SW 1271 (cell line): ENCODE results near the gene DVL1.
A peak's percentile ranks its signal among the peaks of the same experiment; 100 is the strongest.
"Not testable (repeated sequence)": the region's sequence is repeated elsewhere in the genome, so short reads cannot be mapped to it uniquely, and the experiment has no call there.

ENCODE experiments used
- DNase-seq, 2 experiments: peaks; one replicate each; lab custom pipeline; 2025; lab: John Stamatoyannopoulos, UW

DVL1 gene

DNA sequence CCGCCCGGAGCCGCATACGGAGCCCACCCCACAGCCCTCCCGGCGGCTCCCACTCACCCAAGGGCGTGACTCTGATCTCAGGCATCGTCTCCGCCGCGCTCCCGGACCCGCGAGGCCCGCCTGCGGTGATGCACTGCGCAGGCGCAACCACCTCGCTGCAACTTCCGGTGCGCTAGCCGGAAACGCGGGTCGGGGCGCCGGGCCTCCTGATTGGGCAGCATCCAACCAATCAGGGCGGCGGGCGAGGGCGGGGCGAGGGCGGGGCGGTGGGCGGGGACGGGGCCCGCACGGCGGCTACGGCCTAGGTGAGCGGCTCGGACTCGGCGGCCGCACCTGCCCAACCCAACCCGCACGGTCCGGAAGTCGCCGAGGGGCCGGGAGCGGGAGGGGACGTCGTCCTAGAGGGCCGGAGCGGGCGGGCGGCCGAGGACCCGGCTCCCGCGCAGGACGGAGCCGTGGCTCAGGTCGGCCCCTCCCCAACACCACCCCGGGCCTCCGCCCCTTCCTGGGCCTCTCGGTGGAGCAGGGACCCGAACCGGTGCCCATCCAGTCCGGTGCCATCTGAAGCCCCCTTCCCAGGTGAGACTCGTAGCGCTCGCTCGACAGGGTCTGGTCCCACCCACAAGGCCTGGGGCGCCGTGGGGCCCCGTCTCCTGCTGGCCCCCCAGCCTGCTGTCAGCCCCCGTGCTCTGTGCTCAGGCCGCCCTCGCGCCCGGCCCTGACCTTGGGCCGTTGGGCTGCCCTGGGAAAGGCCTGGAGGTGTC, 24.5 kb downstream of the DVL1 start, which contains the start of the genes CPTP and INTS11:
Gene CPTP, plus strand, starts transcription at position 279 of the 764 bp plus-strand sequence. CDS start 2,109 bp downstream, outside the sequence.
Gene INTS11, minus strand, starts transcription at position 137 of the 764 bp plus-strand sequence. Its CDS starts 52 bp downstream, at position 85.
- DNase-seq: peak; percentile 48 to 70

DNA sequence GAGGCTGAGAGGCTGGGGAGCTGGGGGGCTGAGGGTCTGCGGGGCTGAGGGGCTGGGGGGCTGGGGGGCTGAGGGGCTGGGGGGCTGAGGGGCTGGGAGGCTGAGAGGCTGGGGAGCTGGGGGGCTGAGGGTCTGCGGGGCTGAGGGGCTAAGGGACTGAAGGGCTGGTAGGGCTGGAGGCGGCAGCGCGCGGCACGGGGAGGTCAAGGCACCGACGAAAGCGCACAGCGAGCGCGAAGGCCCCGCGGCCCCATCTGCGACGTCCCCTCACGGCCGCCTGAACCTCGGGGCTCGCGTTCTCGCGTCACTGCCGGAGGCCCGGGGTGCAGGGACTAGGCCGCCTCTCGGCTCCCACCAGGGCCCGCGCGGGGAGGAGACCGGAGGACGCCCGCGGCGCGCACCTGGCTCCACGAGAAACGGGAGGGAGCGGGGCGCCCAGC, 25.1 kb downstream of the DVL1 start:
- no peak for DNase-seq

DNA sequence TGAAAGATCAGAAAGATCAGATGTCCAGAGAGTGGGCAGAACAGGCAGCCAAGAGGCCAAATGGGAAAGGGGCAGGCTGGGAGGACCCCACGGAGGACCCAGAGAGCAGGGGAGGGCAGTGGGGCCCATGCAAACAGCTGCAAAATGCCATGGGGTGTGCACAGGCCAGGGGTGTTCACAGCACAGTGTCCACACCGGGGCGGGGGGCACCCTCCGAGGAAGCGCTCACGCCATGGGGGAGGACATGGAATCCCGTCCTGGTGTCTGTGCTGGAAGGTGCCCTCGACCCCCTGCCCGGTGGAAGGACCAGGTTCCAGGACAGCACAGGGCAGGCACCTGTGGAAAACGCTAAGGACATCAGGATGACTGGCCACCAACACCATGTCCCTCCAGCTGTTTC, 26.3 kb downstream of the DVL1 start:
- no peak for DNase-seq

DNA sequence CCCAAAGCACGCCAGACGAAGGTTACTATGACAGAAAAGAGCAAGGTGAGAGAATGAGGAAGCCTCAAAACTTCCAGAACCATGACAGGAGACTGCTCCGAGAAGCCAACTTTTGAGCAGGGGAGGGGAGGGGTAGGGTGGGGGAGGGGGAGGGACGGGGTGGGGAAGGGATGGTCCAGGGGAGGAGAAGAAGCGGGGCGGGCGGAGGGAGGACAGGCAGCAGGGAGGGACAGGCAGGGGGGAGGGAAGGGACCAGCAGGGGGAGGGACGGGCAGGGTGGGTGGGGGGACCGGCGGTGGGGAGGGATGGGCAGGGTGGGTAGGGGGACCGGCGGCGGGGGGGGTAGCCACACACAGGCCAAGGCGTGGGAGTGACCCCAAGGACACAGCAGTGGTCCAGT, 26.8 kb downstream of the DVL1 start:
- no peak for DNase-seq

DNA sequence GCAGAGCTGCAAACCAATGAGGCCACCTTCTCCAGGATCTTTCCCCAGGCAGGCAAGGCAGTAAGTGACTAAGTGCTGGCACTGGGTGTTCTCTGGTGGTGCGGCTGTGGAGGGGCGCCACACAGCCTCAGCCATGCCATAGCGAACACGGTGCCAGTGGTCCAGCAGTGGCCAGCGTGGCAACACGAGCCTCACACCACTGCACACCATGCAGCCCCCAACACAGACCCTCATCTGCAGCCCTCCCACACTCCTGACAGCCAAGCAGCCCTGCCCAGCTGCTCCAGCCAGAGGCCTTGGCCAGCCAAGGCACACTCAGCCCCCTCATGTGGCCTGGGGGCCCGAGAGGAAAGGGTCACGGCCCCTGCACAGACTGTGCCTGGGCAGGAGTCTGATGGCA, 27.7 kb downstream of the DVL1 start:
- DNase-seq: no peak

DNA sequence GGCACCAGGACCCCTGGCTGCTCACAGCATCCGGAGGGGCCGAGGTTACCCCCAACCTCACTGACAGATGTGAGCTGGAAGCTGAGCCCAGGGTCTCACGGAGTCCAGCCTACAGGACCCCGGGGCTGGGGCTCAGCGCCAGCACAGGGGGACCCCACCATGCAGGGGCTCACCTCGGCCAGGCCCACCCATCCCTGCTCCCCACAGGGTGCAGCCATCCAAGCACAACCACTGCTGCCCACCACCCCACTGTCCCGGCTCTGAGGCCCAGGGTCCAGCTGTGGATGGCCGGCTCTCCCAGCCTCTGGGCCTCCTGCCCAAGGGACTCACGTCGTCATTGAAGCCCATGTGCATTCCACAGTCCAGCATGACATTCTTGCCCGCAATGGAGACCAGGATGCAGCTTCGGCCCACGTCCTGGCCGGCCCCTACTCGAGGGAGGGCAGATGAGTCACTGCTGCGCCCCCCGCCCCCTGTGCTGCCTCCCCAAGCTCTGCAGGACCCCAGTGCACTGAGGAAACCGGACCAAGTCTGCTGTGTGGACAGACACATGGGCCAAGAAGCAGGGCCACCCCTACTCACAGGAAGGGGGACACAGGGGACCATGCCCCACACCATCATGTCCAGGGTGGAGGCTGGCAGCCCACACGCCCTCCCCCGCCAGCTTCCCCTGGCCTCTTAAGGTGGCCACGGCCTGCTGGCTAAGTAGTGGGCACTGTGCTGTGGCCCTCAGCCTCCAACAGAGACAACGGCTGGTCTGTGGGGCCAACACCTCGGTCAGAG, 28.4 kb downstream of the DVL1 start:
- DNase-seq: no peak

DNA sequence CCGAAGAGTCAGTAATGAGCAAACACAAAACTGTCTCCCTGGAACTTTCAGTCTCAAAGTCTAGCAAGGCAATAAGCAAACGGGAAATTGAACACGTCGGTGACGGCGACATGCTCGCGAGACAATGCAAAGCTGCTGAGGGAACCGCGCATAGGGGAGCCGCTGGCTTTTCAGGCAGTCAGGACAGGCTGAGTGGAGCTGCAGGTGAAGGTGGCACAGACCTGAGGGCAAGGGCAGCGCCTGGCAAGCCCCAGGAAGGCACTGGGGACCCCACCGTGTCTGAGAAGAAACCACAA, 29.6 kb downstream of the DVL1 start:
- DNase-seq: no peak

DNA sequence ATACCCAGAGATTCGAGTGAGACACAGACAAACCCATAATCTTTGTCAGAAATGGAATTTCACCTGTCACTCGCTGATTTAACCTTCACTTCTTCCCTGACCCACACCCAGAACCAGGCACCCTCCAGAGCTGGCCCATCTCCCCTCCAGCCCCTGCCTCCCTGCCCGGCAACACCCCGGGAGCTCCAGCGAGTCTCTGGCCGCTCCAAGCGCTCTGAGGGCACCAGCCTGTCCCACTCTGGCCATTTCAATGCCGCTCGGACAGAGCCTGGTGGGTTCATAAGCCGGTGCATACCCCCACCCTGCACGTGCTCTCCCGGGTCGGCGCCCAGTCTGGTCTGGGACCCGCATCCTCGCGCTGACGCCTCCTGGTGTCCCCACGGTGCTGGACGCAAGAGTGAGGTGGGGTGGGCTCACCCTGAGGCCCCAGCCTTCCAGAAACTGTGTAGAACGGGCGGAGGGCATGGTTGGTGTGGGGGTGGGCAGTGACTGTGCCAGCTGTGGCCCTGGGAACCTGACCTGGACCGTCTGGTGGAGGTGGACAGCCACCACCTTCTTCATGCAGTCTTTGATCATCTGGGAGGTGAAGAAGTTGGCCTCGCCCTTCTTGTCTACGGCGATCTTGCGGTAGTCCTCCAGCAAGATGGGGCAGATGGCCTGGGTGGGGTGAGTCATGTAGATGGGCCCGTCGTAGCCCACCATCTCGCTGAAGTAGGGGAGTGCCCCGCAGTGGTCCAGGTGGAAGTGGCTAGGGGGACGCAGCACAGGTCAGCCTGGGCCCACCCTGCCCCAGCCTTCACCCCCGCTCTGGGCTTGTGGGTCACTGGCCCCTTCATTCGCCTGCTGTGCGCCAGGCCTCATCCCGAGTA, 30.2 kb downstream of the DVL1 start:
- no peak for DNase-seq

DNA sequence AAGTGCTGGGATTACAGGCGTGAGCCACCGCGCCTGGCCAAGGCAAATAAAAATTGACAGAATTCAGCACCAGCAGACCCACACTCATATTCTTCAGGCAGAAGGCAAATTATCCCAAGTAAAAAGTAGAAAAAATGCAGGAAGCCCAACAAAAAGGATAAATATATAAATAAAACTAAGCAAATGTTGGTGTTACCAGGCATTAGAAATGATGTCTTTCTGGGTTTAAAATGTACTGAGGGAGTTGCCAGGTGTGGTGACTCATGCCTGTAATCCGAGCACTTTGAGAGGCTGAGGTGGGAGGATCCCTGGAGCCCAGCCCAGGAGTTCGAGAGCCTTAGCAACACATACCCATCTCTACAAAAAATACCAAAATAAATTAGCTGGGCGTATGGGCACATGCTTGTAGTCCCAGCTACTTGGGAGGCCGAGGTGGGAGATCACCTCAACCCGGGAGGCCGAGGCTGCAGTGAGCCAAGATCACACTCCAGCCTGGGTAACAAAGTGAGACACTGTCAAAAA, 31.0 kb downstream of the DVL1 start:
- DNase-seq: peak; percentile 36 to 86

DNA sequence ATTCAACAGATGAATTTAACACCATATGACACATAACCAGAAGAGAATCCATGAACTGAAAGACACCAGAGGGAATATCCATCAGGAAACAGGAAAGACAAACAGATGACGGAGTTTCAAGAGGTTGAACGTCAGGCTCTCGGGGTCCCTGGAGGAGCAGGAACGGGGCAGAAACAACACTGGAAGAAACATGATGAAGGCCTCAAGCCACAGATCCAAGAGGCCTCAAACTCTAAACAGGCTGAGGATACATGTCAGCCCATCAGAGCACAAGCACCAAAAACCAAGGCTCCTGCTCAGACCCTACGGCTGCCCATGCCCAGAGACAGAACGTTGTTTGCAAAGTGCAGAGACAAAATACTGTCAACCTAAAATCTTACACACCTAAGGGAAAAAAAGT, 31.8 kb downstream of the DVL1 start:
- no peak for DNase-seq

DNA sequence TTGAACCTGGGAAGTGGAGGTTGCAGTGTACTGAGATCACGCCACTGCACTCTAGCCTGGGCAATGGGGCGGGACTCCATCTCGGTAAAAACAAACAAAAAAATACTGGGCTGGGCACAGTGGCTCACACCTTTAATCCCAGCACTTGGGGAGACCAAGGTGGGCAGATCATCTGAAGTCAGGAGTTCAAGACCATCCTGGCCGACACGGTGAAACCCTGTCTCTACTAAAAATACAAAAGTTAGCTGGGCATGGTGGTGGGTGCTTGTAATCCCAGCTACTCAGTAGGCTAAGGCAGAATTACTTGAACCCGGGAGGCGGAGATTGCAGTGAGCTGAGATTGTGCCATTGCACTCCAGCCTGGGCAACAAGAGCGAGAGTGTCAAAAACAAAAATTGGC, 33.0 kb downstream of the DVL1 start:
- DNase-seq: not testable (repeated sequence)

DNA sequence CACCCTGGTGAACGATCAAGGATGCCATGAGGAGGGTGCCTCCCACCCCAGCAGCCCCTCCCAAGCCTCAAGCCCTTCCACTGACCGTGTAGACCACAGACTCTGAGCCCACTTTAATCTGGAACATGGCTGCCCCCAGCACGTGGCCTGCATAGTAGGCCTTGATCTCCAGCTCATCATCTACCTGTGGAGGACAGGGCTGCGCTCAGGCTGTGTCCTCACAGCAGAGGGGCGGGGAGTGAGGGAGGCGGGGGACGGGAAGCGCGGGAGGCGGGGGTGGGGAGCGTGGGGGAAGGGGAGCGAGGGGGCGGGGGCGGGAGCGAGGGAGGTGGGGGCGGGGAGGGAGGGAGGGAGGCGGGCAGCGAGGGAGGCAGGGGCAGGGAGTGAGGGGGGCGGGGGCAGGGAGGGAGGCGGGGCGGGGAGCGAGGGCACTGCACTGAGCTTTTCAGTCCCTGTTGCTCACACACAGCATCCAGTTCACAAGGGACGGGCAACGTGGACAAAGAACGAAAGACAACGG, 33.7 kb downstream of the DVL1 start:
- DNase-seq: no peak

DNA sequence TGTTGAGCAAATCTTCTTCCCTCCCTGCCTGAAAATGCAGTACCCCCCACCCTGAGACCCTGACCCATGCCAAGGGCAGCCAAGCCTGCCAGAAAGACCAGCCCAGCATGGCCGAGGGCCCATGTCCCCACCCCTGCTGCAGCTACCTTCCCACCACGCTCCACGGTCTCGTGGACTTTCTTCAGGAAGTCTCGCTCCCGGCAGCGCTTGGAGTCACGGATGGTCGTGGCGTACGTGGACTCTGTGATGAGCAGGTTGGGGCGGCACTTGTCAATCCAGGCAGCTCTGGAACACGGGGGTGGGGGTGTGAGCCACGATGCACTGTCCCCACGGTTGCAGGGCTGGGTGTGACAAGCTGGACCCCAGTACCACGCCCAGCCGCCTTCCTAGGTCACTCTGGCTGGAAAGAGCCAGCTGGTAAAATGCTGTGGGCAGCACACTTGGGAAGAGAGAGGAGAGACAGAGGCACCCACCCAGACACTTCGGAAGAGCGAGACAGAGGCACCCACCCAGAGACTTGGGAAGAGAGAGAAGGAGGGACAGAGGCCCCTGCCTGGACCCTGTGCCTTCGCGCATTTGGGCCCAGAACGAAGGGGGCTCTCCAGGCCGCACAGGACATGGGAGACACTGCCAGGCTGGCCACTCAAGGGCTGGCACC, 34.4 kb downstream of the DVL1 start:
- DNase-seq: no peak

DNA sequence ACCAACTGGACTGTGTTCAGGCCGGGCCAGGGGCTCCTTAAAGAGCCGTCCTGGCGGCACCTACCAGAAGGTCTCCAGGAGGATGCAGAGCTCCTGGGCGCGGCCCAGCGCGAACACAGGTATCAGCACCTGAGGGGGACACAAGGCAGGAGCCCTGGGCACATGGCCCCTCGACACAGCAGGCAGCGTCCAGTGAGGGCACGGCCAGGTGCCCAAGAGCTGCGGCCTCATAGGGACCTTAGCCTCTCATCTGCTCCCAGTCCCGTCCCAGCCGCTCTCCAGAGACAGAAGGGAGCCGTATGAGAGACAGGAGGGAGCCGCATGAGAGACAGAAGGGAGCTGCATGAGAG, 35.0 kb downstream of the DVL1 start:
- no peak for DNase-seq

DNA sequence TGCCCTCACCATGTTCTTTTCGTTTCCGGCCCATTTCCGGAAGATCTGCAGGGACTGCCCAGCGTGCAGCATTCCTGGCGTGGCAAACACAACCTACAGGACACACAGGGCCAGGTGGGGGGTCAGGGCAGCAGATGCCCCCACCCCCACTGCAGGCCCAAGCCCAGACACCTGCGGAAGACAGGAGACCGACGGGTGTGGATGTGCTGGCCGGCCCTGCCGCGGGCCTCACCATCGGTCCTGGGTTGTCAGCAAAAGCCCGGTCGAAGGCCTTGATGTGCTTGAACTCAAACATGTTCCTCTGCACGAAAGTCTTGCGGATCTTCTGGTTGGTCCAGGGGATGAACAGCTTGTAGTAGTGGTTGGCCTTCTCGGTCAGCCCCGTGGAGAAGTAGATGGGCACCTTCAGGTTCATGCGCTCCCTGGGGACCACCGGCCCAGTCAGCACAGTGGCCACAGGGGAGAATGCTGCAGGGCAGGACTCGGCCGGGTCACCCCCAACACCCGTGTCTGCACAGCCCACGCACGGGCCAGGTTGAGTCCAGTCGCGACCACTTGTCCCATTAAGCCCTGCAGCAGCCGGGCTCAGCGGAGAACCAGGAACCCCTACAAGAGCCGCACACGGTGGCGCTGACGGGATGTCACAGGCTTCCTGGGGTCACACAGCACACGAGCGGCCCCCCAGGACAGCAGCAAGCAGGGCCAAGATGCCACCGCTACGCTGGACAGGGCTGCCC, 35.5 kb downstream of the DVL1 start:
- no peak for DNase-seq

DNA sequence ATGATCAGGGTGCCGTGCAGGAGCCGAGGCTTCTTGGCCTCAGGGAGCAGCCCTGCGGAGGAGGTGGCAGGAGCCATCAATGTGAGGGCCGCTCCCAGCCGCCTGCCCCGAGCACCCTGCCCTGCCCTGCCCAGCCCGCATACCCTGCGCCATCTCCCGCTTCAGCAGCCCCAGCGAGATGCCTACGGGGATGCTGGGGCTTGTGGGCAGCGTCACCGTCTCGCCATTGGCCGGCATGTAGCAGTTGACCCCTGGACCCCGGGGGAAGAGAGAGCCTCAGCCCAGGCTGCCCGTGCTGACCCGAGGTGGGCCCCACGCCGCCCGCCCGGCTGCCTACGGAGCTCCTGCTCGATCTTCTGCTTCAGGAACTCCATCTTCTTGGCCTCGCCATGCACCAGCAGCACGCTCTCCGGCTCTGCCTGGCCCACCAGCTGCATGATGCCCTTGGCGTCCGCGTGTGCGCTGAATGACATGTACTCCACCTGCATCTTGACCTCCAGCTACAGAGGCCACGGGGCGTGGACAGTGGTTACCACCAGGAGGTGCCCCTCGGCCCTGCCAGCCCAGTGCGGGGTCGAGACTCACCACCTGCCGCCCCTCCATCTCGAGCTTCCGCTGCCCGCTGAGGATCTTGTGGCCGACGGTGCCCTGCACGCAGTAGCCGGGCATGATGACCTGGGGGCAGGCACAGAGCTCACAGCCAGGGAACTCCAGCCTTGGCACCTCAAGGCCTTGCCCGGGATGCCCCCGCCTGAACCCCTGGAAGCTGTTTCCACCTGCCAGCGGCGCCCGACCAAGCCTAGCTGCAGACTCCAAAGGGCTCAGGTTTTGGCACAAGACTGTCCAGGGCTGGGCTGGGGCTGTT, 36.5 kb downstream of the DVL1 start:
- no peak for DNase-seq

DNA sequence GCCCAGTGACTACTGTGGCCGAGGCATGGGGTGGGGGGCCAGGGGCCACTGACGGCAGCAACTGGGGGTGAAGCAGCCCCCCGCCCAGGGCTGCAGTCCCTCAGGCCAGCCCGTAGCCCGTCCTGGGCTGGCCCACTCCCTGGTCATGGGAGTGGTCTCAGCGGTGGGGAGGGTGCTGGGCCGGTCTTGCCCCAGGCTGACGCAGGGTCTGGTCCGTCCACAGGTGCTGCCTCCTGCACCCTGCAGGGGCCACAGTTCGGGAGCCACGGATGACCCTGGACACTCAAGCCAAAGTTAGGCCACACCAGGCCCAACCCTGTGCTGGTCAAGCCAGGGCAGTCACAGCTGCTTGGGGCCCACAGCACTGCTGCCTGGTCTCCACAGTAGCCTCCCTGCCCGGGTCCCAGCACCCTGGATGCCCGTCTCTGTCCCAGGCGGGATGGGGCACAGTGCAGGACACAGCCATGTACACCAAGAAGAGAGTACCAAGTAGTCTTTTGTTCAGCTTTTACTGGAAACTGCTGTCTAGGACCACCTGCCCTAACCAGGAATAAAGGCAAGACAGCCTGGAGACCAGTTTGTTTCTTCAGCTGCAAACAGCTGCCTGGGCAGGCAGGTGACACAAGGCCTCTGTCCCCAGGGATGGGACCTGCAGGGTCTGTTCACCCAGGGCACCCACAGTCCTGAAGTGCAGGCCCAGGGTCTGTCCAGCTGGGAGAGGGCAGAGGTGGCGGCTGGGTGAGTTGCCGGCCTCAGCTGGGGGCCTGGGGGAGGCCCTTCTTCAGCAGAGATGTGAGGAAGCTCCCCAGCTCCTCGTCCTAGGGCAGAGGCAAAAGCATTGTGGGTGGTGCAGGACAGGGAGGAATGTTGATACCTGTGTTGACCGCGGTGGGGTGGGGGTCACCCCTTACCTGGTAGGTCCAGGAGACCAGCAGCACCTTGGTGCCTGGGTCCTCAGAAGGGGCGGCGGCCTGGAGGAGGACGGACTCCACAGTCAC, 37.8 kb downstream of the DVL1 start:
- DNase-seq: no peak

DNA sequence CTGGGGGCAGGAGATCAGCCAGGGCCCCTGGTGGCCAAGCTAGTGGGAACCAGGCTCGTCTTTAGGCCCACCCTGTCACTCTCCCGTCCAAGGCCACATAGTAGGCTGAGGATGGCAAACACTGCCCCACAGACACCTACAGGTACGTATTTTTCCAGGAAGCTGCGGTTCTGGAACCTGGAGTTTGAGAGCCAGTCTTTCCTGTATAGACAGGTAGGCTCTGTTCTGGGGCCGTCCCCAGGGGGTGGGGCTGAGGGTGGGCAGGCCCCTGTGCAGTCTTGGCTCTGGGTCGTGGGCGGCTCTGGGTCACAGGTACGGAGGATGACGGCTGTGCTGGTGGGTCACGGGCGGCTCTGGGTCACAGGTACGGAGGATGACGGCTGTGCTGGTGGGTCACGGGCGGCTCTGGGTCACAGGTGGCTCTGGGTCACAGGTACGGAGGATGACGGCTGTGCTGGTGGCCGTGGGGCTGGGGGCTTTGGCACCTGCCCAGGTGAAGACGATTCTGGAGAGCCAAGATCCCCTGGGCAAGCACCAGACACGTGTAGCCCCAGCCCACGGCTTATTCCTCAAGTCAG, 38.7 kb downstream of the DVL1 start:
- DNase-seq: no peak
